Fibroblast of the aortic adventitia (primary cell): ENCODE measurements around the gene WDR17. TPM values are rescaled to one million over a fixed set of nuclear protein-coding genes. Genes with fewer than 3 reads are reported as not detected.

ENCODE experiments used
- DNase-seq: peaks from one replicate; pipeline ENCODE4 v3.0.0-alpha.2; 2010; ENCODE audit warnings: low read depth
- H3K4me3 ChIP-seq: 2 replicates; pipeline ENCODE4 v1.5.1; 2011; ENCODE audit warnings: low read depth, mild to moderate bottlenecking, control low read depth, low read length, moderate library complexity
- total RNA-seq: library from RNA; depleted of rRNA; stranded (reverse); fragments of >200 nt; gene quantifications from 2 replicates; pipeline ENCODE4 v1.2.3, GENCODE V29; 2012; ENCODE audit warnings: low replicate concordance
- TF ChIP-seq, protein P1 (sequence below): IDR thresholded peaks from 2 replicates; pipeline ENCODE4 v1.5.1; 2011; ENCODE audit warnings: mild to moderate bottlenecking, low read length, control low read depth, inconsistent platforms; ENCODE audit not compliant: insufficient read depth

WDR17 gene
- total RNA-seq, 1 donor = 2.6 TPM

DNA sequence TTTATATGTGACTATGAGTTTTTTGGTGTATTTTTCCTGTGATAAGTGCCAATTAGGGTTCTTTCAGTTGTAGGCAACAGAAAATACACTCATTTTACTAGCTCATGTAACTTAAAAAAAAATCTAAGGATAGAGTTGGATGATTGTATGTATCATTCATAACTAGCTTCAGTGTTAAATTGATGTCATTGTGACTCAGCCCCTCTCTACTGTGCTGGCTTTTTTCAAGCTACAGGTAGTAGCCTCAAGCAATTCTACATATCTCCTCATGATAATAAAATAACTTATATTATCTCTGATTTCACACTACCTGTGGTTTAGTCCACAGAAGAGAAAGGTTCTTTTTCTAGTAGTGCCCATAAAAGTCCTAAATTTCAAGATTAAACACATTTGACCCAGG lies 11.9 kb downstream of the WDR17 start:
- H3K4me3 ChIP-seq = no peak overlapping the region
- DNase-seq = no peak

DNA sequence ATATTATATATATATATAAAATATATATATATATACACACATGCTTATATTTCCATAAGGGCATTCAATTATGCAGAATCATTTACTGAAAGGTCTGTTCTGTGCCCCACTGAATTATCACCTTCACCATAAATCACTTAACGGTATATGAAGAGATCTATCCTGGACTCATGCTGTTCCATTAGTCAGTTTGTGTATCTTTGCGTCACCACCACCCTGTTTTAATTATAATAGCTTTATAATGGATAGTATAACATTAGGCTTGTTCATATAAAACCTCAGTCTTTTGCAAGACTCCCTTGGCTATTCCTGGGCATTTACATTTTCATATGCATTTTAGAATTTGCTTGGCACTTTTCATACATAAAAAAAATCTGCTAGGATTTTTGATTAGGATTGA lies 19.1 kb downstream of the WDR17 start:
- no peak for DNase-seq
- TF ChIP-seq, protein P1, sequence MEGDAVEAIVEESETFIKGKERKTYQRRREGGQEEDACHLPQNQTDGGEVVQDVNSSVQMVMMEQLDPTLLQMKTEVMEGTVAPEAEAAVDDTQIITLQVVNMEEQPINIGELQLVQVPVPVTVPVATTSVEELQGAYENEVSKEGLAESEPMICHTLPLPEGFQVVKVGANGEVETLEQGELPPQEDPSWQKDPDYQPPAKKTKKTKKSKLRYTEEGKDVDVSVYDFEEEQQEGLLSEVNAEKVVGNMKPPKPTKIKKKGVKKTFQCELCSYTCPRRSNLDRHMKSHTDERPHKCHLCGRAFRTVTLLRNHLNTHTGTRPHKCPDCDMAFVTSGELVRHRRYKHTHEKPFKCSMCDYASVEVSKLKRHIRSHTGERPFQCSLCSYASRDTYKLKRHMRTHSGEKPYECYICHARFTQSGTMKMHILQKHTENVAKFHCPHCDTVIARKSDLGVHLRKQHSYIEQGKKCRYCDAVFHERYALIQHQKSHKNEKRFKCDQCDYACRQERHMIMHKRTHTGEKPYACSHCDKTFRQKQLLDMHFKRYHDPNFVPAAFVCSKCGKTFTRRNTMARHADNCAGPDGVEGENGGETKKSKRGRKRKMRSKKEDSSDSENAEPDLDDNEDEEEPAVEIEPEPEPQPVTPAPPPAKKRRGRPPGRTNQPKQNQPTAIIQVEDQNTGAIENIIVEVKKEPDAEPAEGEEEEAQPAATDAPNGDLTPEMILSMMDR = no peak
- H3K4me3 ChIP-seq = no peak overlapping the region

More for the DNA sequence above, 11.9 kb downstream of the WDR17 start:
- TF ChIP-seq, protein P1 = no peak

DNA sequence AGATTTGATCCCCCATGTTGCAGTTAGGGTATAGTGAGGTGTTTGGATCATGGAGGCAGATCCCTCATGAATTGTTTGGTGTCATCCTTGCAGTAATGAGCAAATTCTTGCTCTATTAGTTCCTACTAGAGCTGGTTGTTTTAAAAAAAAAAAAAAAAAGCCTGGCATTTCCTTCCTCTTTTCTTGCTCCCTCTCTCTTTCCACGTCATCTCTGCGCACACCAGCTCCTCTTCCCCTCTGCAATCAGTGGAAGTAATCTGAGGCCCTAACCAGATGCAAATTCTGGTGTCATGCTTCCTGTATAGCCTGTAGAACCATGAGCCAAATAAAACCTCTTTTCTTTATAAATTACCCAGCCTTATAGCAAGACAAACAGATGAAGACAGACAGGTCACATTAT lies 24.5 kb downstream of the WDR17 start:
- DNase-seq = no peak
- TF ChIP-seq, protein P1 = no peak
- H3K4me3 ChIP-seq = no peak overlapping the region

DNA sequence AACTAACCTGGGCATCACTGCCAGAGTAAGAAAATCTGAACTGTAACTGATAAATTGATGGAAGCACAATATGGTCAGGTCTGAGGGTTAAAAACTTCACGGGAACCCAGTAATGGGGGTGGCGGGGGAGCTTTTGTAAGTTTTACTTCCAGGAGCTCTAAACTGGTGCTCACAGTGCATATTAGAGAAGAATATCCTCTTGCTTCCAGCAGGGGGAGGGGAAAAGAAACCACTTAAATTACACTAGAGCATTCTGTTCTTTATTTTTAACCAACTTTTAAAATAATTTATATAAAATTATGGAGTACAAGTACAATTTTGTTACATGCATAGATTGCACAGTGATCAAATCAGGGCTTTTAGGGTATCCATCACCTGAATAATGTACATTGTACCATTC lies 33.7 kb downstream of the WDR17 start:
- TF ChIP-seq, protein P1 = peak; percentile 11
- H3K4me3 ChIP-seq = no peak overlapping the region
- no peak for DNase-seq

DNA sequence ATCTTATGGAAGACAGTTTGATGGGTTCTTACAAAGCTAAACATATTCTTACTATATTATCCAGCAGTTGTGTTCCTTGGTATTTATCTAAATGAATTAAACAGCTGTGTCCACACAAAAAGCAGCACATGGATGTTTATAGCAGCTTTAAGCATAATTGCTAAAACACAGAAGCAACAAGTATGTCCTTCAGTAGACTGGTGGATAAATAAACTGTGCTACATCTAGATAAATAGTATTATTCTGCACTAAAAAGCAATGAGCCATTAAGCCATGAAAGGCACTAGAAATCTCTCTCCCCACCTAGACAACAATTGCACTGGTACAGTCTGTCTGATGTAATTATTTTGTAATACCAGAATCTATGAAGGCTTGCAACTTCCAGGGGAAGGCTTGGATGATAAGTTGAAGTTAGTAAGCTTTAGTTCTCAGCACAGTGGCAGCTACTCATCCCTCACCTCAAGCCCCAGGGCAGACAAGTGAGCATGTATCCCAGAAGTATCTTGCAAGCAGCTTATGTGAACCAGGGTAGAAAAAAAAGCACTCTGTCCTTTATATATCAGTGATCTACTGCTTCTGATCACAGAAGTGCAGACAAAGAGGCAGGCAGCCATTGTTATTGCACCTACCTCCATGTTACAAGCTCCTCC lies 36.9 kb downstream of the WDR17 start:
- TF ChIP-seq, protein P1 = no peak
- H3K4me3 ChIP-seq = no peak overlapping the region
- DNase-seq = peak; percentile 13

DNA sequence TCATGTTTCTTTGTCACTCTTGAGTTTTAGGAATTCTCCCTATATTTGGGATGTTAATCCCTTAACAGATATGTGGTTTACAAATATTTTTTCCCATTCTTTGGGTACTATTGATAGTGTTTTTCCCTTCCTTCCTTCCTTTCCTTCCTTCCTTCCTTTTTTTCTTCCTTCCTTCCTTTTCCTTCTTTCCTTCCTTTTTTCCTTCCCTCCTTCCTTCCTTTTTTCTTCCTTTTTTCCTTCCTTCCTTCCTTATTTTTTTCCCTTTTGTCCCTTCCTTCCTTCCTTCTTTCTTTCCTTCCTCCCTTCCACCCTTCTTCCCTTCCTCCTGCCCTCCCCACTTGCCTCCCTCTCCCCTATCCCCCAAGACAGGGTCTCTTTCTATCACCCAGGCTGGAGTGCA lies 42.1 kb downstream of the WDR17 start:
- TF ChIP-seq, protein P1 = no peak
- H3K4me3 ChIP-seq = no peak overlapping the region
- no peak for DNase-seq
